ENCODE results near the gene ZNF526. TPM values are rescaled to one million over a fixed set of nuclear protein-coding genes. Genes with fewer than 3 reads are reported as not detected.

The ZNF526 gene
- total RNA-seq, 1 donor from 2014 or later: 11.7 TPM

GRCh38 chr19:42202290-42202880 is 17.7 kb upstream of the ZNF526 start:
- DNase-seq: no peak
- H3K9me3 ChIP-seq: no peaks in the 10 kb centered on the region

GRCh38 chr19:42203700-42204099 is 16.4 kb upstream of the ZNF526 start:
- ATAC-seq (no peak), DNase-seq (no peak)
- Histone ChIP-seq H3K4me1 (peaks cover 69% of the 10 kb centered on the region), H3K36me3 (peaks cover 96% of the 10 kb centered on the region), H3K9me3 (no peaks in the 10 kb centered on the region), H3K27ac (no peak overlapping the region), H3K4me3 (no peak overlapping the region), H3K27me3 (ENCODE audit: low read depth) (no peaks in the 10 kb centered on the region)
- no peak for TF ChIP-seq CTCF (IDR thresholded peaks at IDR 0.05)
- intact Hi-C loops (cut with DNase I): no loop called here

More at GRCh38 chr19:42202290-42202880, 17.7 kb upstream of the ZNF526 start:
- Histone ChIP-seq H3K4me3 (no peak overlapping the region), H3K4me1 (peaks cover 73% of the 10 kb centered on the region), H3K27ac (peak overlapping the region; percentile 82), H3K36me3 (peaks cover 94% of the 10 kb centered on the region), H3K27me3 (ENCODE audit: low read depth) (no peaks in the 10 kb centered on the region)
- intact Hi-C loops (cut with DNase I): no loop called here
- no peak for ATAC-seq
- TF ChIP-seq CTCF (IDR thresholded peaks at IDR 0.05): no peak

- ATAC-seq: no peak
- H3K36me3 ChIP-seq: peaks cover 96% of the 10 kb centered on the region
- no peak for TF ChIP-seq CTCF (IDR thresholded peaks at IDR 0.05)
These were observed 15.4 kb upstream of the ZNF526 start for GRCh38 chr19:42204664-42205063.

GRCh38 chr19:42206871-42207755 is 13.0 kb upstream of the ZNF526 start:
- H3K4me3 ChIP-seq: no peak overlapping the region
- intact Hi-C loops (cut with DNase I): no loop called here

More at GRCh38 chr19:42204664-42205063, 15.4 kb upstream of the ZNF526 start:
- no peak for DNase-seq
- Histone ChIP-seq H3K27ac (no peak overlapping the region), H3K9me3 (no peaks in the 10 kb centered on the region), H3K4me1 (peaks cover 60% of the 10 kb centered on the region), H3K4me3 (no peak overlapping the region), H3K27me3 (ENCODE audit: low read depth) (no peaks in the 10 kb centered on the region)
- intact Hi-C loops (cut with DNase I): no loop called here

More at GRCh38 chr19:42206871-42207755, 13.0 kb upstream of the ZNF526 start:
- Histone ChIP-seq H3K36me3 (peaks cover 98% of the 10 kb centered on the region), H3K27ac (peak overlapping the region; percentile 60), H3K27me3 (ENCODE audit: low read depth) (no peaks in the 10 kb centered on the region), H3K9me3 (no peaks in the 10 kb centered on the region), H3K4me1 (peaks cover 37% of the 10 kb centered on the region)
- DNase-seq (no peak), ATAC-seq (no peak)
- no peak for TF ChIP-seq CTCF (IDR thresholded peaks at IDR 0.05)

All from lower lobe of right lung (tissue), 2 donors.